PC-9 (cell line): Measurements from ENCODE around the gene RAB3C. TPM values are rescaled to one million over a fixed set of nuclear protein-coding genes. Genes with fewer than 3 reads are reported as not detected.

Experiments
- BruUV-seq: library from RNA; stranded (reverse); fragments of 400-500 nt; replicated peaks from 2 replicates; lab custom pipeline; 2021; lab: Mats Ljungman, UMichigan
- CTCF ChIA-PET: fragments of 300-600 bp; sonication (Branson Sonifier 250); formaldehyde crosslinking; loops from one replicate; lab custom pipeline; 2022; ENCODE audit warnings: antibody characterized with exemption; lab: Charles Lee
- POLR2A ChIA-PET: fragments of 300-600 bp; sonication (Branson Sonifier 250); formaldehyde crosslinking; loops from one replicate; lab custom pipeline; 2022; ENCODE audit warnings: antibody characterized with exemption; ENCODE audit not compliant: unreplicated experiment; lab: Charles Lee
- DNase-seq, 2 experiments: peaks; one replicate each; pipeline versions ENCODE4 v3.0.0 to v3.0.0-alpha.2; 2015 to 2022; ENCODE audit warnings: mixed read lengths in 1 of 2
- H2AFZ ChIP-seq: fragments of 200-600 bp; sonication (generic); 2 replicates; pipeline ENCODE4 v1.8.1; 2017; ENCODE audit warnings: antibody characterized with exemption
- H3F3A ChIP-seq: fragments of 200-600 bp; sonication (generic); 2 replicates; pipeline ENCODE4 v1.8.1; 2017; ENCODE audit warnings: antibody characterized with exemption, mild to moderate bottlenecking, low read depth; ENCODE audit not compliant: insufficient read depth
- H3K27ac ChIP-seq: fragments of 200-600 bp; sonication (generic); 2 replicates; pipeline ENCODE4 v1.6.1; 2016; ENCODE audit warnings: mixed run types
- H3K27me3 ChIP-seq: fragments of 200-600 bp; sonication (generic); 2 replicates; pipeline ENCODE4 v1.6.1; 2016; ENCODE audit warnings: low read depth, mixed run types; ENCODE audit not compliant: insufficient read depth
- H3K36me3 ChIP-seq: fragments of 200-600 bp; sonication (generic); 2 replicates; pipeline ENCODE4 v1.6.1; 2016; ENCODE audit warnings: low read depth, mixed run types
- H3K4me1 ChIP-seq: fragments of 200-600 bp; sonication (generic); replicated peaks from 2 replicates; pipeline ENCODE4 v1.6.1; 2016; ENCODE audit warnings: mixed run types; ENCODE audit not compliant: insufficient read depth
- H3K4me2 ChIP-seq: fragments of 200-600 bp; sonication (generic); 2 replicates; pipeline ENCODE4 v1.6.1; 2017; ENCODE audit warnings: mixed run types
- H3K4me3 ChIP-seq: fragments of 200-600 bp; sonication (generic); 2 replicates; pipeline ENCODE4 v1.6.1; 2016; ENCODE audit warnings: mixed run types
- H3K79me2 ChIP-seq: fragments of 200-600 bp; sonication (generic); 2 replicates; pipeline ENCODE4 v1.6.1; 2017; ENCODE audit warnings: low read depth, mixed run types
- H3K9me2 ChIP-seq: fragments of 200-600 bp; sonication (generic); 2 replicates; pipeline ENCODE4 v1.8.1; 2017; ENCODE audit warnings: mild to moderate bottlenecking; ENCODE audit not compliant: insufficient read depth
- H3K9me3 ChIP-seq: fragments of 200-600 bp; sonication (generic); 2 replicates; pipeline ENCODE4 v1.8.1; 2016; ENCODE audit warnings: low read depth; ENCODE audit not compliant: insufficient read depth
- H4K20me1 ChIP-seq: fragments of 200-600 bp; sonication (generic); 2 replicates; pipeline ENCODE4 v1.8.1; 2017; ENCODE audit not compliant: insufficient read depth
- EZH2 ChIP-seq: fragments of 200-600 bp; sonication (generic); IDR thresholded peaks from 2 replicates; pipeline ENCODE4 v1.8.0; 2017; ENCODE audit warnings: antibody characterized with exemption, low read depth
- intact Hi-C: fragments of 100-400 bp; cut with micrococcal nuclease; formaldehyde crosslinking; loops from one replicate; pipeline ENCODE4 v1.10.0; 2022; ENCODE audit not compliant: unreplicated experiment
- total RNA-seq: library from RNA; stranded (reverse); gene quantifications from 2 replicates; pipeline ENCODE4 v1.2.3, GENCODE V29; 2021
- TF ChIP-seq, protein P1 (sequence below): fragments of 200-600 bp; sonication (generic); conservative IDR thresholded peaks from 2 replicates; pipeline ENCODE4 v1.6.1; 2017; ENCODE audit warnings: mixed run types, antibody characterized with exemption, mild to moderate bottlenecking, moderate library complexity

The RAB3C gene
- total RNA-seq, 1 experiment from 2014 or later, result not detected

DNA sequence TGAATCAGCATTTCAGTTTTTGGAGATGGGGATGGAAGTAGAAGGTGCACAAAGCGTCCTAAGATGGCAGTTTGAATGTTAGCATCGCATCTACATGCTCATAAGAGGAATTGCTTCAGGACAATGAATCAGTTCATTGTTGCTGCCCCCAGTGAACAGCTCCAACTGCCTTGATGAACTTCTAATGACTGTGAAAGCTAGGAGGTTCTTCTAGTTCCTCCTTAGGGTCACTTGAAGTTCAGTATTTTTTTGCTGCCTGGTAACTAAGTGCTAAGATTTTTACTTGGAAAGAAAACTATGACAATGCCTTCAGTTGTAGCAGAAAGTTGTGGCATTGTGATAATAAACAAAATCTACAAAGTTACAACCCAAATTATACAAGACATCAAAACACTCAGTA lies 271.6 kb downstream of the RAB3C start:
- H3K4me2 ChIP-seq, result no peak overlapping the region
- intact Hi-C loops, result loop anchor here (5.0 kb wide), 1 partner anchor 967 kb away; no protein-coding TSS in a partner anchor

DNA sequence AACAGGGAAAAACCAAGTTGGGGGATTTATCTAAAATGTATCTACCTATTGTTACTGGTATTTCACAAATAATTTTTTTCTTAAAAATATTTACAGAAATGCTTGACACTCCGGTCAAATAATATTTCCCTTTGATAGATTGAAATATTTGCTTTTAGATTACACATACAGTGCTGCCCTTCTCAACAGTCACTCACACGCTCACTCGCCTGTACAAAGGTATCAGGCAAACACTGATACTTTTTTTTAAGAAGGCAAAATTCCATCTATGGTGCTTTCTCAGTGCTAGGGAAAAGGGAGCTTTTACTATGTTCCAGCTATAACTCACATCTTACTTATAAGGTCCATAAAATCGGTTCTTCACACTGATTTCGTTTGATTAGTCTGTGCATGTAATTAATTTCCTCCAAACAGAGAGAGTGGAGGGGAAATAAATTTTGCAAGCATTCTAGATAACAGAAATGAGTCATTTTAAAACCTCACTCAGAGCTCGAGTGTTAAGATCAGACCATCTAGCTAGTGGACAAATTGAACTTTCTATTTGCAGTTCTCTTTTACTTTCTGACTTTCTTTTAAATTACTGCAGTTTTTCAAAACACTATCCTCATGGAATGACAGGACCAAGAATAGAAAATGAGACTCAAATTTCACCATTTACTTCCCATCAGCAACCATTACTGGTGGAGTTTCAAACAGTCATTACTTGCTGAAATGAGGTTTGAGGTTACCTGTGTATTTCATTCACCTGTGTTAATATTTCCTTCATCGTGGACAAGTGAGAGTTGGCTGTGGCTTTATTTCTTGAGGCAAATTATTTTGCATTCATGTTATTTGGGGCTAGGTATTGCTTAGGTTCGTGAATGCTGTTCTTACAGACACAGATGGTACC lies 273.2 kb downstream of the RAB3C start:
- Histone ChIP-seq H2AFZ (no peak overlapping the region), H3K9me2 (no peaks in the 10 kb centered on the region), H3K27me3 (no peaks in the 10 kb centered on the region), H3K4me1 (peaks cover 11% of the 10 kb centered on the region), H3K4me2 (peak overlapping the region; percentile 35), H3K36me3 (no peaks in the 10 kb centered on the region), H4K20me1 (no peaks in the 10 kb centered on the region), H3K9me3 (no peaks in the 10 kb centered on the region), H3F3A (no peaks in the 10 kb centered on the region), H3K79me2 (no peaks in the 10 kb centered on the region), H3K27ac (no peak overlapping the region; the same call in 1 of the 2 replicates), H3K4me3 (no peak overlapping the region)
- TF ChIP-seq, protein P1, sequence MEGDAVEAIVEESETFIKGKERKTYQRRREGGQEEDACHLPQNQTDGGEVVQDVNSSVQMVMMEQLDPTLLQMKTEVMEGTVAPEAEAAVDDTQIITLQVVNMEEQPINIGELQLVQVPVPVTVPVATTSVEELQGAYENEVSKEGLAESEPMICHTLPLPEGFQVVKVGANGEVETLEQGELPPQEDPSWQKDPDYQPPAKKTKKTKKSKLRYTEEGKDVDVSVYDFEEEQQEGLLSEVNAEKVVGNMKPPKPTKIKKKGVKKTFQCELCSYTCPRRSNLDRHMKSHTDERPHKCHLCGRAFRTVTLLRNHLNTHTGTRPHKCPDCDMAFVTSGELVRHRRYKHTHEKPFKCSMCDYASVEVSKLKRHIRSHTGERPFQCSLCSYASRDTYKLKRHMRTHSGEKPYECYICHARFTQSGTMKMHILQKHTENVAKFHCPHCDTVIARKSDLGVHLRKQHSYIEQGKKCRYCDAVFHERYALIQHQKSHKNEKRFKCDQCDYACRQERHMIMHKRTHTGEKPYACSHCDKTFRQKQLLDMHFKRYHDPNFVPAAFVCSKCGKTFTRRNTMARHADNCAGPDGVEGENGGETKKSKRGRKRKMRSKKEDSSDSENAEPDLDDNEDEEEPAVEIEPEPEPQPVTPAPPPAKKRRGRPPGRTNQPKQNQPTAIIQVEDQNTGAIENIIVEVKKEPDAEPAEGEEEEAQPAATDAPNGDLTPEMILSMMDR, result no peak
- no peak for TF ChIP-seq EZH2
- ChIA-PET CTCF (no interaction called here), POLR2A (interaction anchor here (0.5 kb wide), 1 partner anchor 35 kb away, joined by 7 read pairs; no protein-coding TSS in a partner anchor)
- BruUV-seq, result no TSS peak
- intact Hi-C loops, result no loop called here
- DNase-seq, result peak in 1 of 2 experiments; percentile 44

More for the DNA sequence above, 271.6 kb downstream of the RAB3C start:
- Histone ChIP-seq H3K4me3 (no peak overlapping the region), H3K27ac (no peak overlapping the region), H3K27me3 (no peaks in the 10 kb centered on the region), H3F3A (peaks cover 5% of the 10 kb centered on the region; the same call in 1 of the 2 replicates), H4K20me1 (no peaks in the 10 kb centered on the region), H3K79me2 (no peaks in the 10 kb centered on the region), H3K36me3 (no peaks in the 10 kb centered on the region), H2AFZ (no peak overlapping the region), H3K9me3 (no peaks in the 10 kb centered on the region), H3K9me2 (no peaks in the 10 kb centered on the region), H3K4me1 (peaks cover 23% of the 10 kb centered on the region)
- CTCF ChIA-PET, result no interaction called here
- DNase-seq, result no peak
- no TSS peak for BruUV-seq
- TF ChIP-seq EZH2, result no peak
- TF ChIP-seq, protein P1, result no peak
- POLR2A ChIA-PET, result no interaction called here

DNA sequence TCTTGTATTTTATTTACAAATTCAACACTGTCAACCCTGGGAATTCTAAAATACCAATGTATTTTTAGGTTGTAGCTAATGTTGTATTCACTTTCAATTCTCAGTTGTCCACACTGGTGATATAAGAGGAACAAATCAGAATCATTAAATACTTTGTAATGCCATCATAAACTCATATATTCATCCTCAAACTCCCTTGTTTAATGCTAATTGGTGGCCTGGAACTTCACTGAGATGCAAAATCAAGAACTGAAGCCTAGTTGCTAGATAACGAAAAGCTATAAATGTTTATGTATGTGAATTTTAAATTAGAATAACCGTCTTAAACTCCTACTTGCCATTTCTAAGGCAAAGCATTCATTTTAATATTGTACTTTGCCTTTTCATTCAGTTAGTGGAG lies 274.7 kb downstream of the RAB3C start:
- no peak overlapping the region for H2AFZ ChIP-seq
- TF ChIP-seq, protein P1, result no peak
- no peak for TF ChIP-seq EZH2
- ChIA-PET POLR2A (no interaction called here), CTCF (no interaction called here)
- no peaks in the 10 kb centered on the region for H3K36me3 ChIP-seq
- no peaks in the 10 kb centered on the region for H3K79me2 ChIP-seq
- no peaks in the 10 kb centered on the region for H3K9me3 ChIP-seq
- no peaks in the 10 kb centered on the region for H3K27me3 ChIP-seq
- BruUV-seq, result no TSS peak
- intact Hi-C loops, result no loop called here
- no peaks in the 10 kb centered on the region for H4K20me1 ChIP-seq
- no peak overlapping the region for H3K4me3 ChIP-seq
- no peak overlapping the region for H3K4me2 ChIP-seq
- H3K27ac ChIP-seq, result no peak overlapping the region
- no peaks in the 10 kb centered on the region for H3F3A ChIP-seq
- peaks cover 11% of the 10 kb centered on the region for H3K4me1 ChIP-seq
- no peaks in the 10 kb centered on the region for H3K9me2 ChIP-seq
- no peak for DNase-seq
